Astrocyte (in vitro differentiated cells and primary cell): Measurements from ENCODE around the gene SPAG8.

Experiments
- EZH2 ChIP-seq: IDR thresholded peaks from 2 replicates; pipeline ENCODE4 v1.6.1; 2012; ENCODE audit warnings: mild to moderate bottlenecking, low read length, inconsistent platforms; ENCODE audit not compliant: insufficient read depth
- TF ChIP-seq, protein P1 (sequence below): IDR thresholded peaks from 2 replicates; pipeline ENCODE4 v1.5.1; 2011; ENCODE audit warnings: low read depth, mild to moderate bottlenecking, inconsistent platforms, low read length, moderate library complexity; ENCODE audit not compliant: insufficient read depth

- TF ChIP-seq, protein P1, sequence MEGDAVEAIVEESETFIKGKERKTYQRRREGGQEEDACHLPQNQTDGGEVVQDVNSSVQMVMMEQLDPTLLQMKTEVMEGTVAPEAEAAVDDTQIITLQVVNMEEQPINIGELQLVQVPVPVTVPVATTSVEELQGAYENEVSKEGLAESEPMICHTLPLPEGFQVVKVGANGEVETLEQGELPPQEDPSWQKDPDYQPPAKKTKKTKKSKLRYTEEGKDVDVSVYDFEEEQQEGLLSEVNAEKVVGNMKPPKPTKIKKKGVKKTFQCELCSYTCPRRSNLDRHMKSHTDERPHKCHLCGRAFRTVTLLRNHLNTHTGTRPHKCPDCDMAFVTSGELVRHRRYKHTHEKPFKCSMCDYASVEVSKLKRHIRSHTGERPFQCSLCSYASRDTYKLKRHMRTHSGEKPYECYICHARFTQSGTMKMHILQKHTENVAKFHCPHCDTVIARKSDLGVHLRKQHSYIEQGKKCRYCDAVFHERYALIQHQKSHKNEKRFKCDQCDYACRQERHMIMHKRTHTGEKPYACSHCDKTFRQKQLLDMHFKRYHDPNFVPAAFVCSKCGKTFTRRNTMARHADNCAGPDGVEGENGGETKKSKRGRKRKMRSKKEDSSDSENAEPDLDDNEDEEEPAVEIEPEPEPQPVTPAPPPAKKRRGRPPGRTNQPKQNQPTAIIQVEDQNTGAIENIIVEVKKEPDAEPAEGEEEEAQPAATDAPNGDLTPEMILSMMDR, result no peak
- no peak for TF ChIP-seq EZH2
These were observed 47.9 kb upstream of the SPAG8 start for GRCh38 chr9:35859990-35860339.
